Activated T-helper 1 cell treated with Interleukin-2 at 50 U/mL for 16 hours (primary cell): ENCODE measurements around the gene MCTS1.
"Not testable (repeated sequence)": the region's sequence is repeated elsewhere in the genome, so short reads cannot be mapped to it uniquely, and the experiment has no call there.

Experiments used
- DNase-seq: peaks from one replicate; pipeline ENCODE4 v3.0.0-alpha.2; 2020; ENCODE audit warnings: low read depth

Gene MCTS1

DNA sequence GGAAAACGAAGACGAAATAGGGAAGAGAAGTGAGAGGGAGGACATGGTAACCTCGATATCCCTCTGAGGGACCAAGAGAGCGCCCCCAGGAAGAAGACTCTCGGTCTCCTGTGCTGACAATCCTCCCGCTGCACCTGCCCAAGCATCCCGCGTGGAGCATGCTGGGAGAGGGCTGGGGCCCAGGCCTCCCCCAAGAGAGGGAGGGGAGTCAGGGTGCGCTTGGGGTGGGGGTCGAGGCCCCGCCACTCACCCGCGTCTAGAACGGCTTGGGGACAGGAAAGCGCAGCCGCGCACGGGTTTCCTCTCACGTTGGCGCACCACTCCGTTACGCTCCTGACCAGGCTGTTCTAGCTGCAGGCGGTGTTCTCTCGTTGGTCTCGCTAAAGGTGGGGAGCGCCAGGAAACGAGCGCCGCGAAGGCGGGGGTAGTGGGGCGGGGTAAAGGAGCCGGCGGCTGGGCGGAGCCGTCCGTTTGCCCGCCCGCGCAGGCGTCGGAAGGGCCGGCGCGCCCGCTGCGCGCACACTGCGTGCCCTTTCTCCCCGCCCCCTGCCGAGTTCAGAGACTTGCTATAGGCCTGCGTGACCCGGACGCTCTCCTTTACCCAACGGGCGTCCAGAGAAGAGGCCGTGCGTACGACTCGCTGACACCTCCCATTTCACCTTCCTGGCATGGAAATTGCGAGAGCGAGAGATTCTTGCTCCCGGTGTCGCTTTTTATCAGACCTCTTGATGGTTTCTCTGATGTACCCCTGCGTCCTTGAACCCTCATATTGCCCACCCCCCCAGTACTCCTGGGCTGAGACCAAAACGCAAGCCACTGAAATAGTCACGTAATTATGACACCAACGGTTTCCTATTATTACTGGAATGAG lies 26.0 kb downstream of the MCTS1 start, which contains the start of gene C1GALT1C1:
C1GALT1C1 (minus strand) TSS at position 388 of the 871 bp plus-strand sequence. CDS start 2,888 bp downstream, outside the sequence.
- DNase-seq, result peak; percentile 87

DNA sequence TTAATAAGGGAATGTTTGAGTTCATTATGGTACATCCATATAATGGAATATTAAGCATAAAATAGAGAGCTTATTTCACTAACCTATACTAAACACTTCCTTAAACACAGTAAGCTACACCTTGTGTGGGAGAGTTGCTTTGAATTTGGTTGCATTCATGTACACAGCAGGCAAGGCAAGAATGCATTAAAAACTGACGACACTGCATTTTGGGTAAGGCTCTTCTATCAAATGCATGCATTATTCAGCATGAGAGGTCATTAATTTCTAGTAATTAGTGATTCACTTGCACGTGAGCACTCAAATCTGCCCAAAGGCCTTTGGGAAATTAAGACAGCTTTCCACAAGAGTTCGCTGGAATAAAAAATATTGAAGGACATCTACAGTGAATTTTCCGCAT lies 34.7 kb downstream of the MCTS1 start:
- no peak for DNase-seq

GRCh38 chrX:120642871-120643270 lies 39.0 kb downstream of the MCTS1 start:
- DNase-seq, result no peak

DNA sequence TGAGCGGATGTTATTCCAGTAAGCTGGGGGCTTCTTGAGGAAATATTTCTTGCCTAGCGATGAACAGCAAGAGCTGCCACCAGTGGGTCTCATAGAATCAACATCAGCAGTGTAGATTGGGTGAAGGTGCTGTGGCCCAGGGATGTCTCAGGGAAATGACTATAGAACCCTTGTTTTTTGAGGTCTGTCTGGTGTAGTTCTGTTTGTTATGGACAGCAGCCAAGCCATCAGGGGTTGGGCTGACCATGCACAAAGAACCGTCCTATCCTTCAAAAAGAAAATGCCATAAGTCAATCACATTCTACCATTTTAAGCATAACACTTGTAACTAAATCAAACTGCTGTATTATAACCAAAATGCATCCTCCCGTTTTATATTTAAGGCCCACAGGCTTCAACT lies 43.2 kb downstream of the MCTS1 start:
- DNase-seq, result no peak

GRCh38 chrX:120652256-120652655 lies 48.4 kb downstream of the MCTS1 start:
- not testable (repeated sequence) for DNase-seq

DNA sequence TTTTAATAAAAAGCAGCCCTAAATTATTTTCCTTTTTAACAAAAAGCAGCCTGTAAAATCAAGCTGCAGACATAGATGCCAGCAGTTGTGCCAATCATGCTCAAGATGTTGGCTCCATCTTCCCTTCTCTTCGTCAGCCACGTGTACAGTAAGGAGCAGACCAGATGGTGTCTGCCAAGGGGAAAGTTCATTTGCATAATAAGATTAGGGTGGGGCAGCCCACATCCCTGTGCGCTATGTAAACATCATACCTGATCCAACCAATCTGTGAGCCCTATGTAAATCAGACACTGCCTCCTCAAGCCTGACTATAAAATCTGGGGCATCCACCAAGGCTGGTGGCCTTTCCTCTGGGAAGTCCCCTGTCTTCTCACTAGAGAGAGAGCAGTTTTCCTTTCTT lies 49.1 kb downstream of the MCTS1 start:
- DNase-seq, result no peak

DNA sequence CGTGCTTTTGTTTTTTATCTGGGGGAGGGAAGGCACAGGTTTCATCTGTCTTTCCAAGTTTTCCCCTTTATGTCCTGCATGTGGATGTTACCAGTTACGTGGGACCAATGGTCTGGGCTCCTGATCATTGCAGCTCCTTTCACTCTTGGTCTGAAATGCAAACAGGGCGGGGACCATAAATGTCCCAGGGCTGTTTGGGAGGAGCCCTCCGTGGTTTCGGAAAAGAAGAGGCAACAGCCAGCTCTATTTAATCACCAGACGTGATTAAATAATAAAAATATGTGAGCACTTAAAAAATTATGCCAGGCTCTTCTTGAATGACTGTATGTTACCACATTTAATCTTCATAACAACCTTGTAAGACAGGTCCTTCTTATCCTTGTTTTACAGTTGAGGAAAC lies 56.7 kb downstream of the MCTS1 start:
- no peak for DNase-seq
